ENCODE results near the gene HBZ. TPM values are rescaled to one million over a fixed set of nuclear protein-coding genes. Genes with fewer than 3 reads are reported as not detected.

Gene HBZ
- total and polyA plus RNA-seq, 2 of the 8 experiments (the other 6 are each of a cell fraction or from before 2014, with no cell fraction given): 0.12 TPM; not detected in 1

GRCh38 chr16:169014-169413, 16.6 kb downstream of the HBZ start:
- DNase-seq (ENCODE audit: low read depth in 1 of 2, low spot score in 2 of 2) (no peak), FAIRE-seq (no peak)
- Histone ChIP-seq H3K79me2 (ENCODE audit: control insufficient read depth in 1 of 2, insufficient read depth in 2 of 2, low read length in 2 of 2) (no peaks in the 10 kb centered on the region), H3K18ac (ENCODE audit: extremely low read depth, low read length) (no peak overlapping the region), H2AFZ (ENCODE audit: low read length) (no peak overlapping the region), H3K4me3 (ENCODE audit: extremely low read depth in 1 of 4, insufficient read depth in 2 of 4, low read depth in 3 of 4, low read length in 4 of 4) (no peak overlapping the region), H2BK12ac (ENCODE audit: low read depth, low read length) (no peak overlapping the region; the same call in 1 of the 2 replicates), H4K5ac (ENCODE audit: insufficient read length, low read depth, low read length) (no peak overlapping the region), H3K23me2 (ENCODE audit: low read depth, low read length) (peaks cover 10% of the 10 kb centered on the region; the same call in 1 of the 2 replicates), H2BK5ac (ENCODE audit: low read depth, low read length) (peak overlapping the region; percentile 74; the same call in 1 of the 2 replicates), H3K4me1 (replicated peaks in 1 of 4; ENCODE audit: control insufficient read depth in 3 of 4, insufficient read depth in 4 of 4, low read length in 3 of 4) (peaks cover 0 to 20% (median 17%) of the 10 kb centered on the region in 4 experiments; a peak in 6 of 7 replicates), H3K27ac (ENCODE audit: low read depth, low read length) (no peak overlapping the region), H3K27me3 (replicated peaks in 1 of 4; ENCODE audit: control insufficient read depth in 3 of 4, extremely low read depth in 1 of 4, insufficient read depth in 3 of 4, low read length in 3 of 4) (peaks cover 53 to 79% (median 73%) of the 10 kb centered on the region in 4 experiments), H3K23ac (ENCODE audit: insufficient read length) (no peak overlapping the region), H4K91ac (replicated peaks; ENCODE audit: insufficient read length, low read length) (no peak overlapping the region), H2BK120ac (replicated peaks; ENCODE audit: low read depth, low read length) (no peak overlapping the region), H4K20me1 (replicated peaks in 1 of 2; ENCODE audit: control insufficient read depth in 1 of 2, insufficient read depth in 2 of 2, low read length in 2 of 2) (peaks cover 2 to 8% of the 10 kb centered on the region in 2 experiments), H3K36me3 (ENCODE audit: control insufficient read depth in 2 of 4, insufficient read depth in 4 of 4, low read length in 3 of 4) (peaks cover 0 to 9% (median 0%) of the 10 kb centered on the region in 4 experiments; a peak in 2 of 8 replicates), H3K9me3 (ENCODE audit: insufficient read depth in 2 of 2, low read depth in 1 of 2, low read length in 1 of 2) (no peaks in the 10 kb centered on the region), H3K4ac (replicated peaks; ENCODE audit: insufficient read length, low read depth, low read length) (no peak overlapping the region), H2BK15ac (ENCODE audit: low read length) (peak overlapping the region; percentile 48; the same call in 1 of the 2 replicates), H3K79me1 (ENCODE audit: low read depth, low read length) (no peaks in the 10 kb centered on the region), H3K14ac (ENCODE audit: insufficient read length) (no peak overlapping the region), H4K8ac (ENCODE audit: extremely low read depth, insufficient read depth, low read length) (no peak overlapping the region), H2BK20ac (ENCODE audit: low read length) (no peak overlapping the region), H2AK5ac (ENCODE audit: low read depth, low read length) (no peak overlapping the region), H3K9ac (replicated peaks in 1 of 4; ENCODE audit: extremely low read depth in 1 of 4, low read depth in 3 of 4, low read length in 3 of 4) (no peak overlapping the region), H3K56ac (replicated peaks; ENCODE audit: insufficient read length, low read depth, low read length) (no peak overlapping the region), H3K4me2 (ENCODE audit: insufficient read depth in 1 of 2, low read depth in 2 of 2, low read length in 2 of 2) (no peak overlapping the region)
- WGBS, 2 experiments (ENCODE audit: extremely low coverage in 1 of 2, insufficient coverage in 1 of 2, insufficient read length in 1 of 2, insufficient replicate concordance in 2 of 2, low coverage in 1 of 2, low lambda C conversion rate in 2 of 2, missing lambda C conversion rate in 1 of 2): 62% methylated on average over 3 of the region's 3 CpGs; no CpG with 5 or more reads in 1 of the 2 experiments
- ChIA-PET CTCF (ENCODE audit: partially characterized antibody) (interaction anchor here (1.2 to 5.6 kb wide), 6 partner anchors 9 to 103 kb away, joined by 4 to 24 read pairs (median 9); no protein-coding TSS in a partner anchor), POLR2A (ENCODE audit: partially characterized antibody) (interaction anchor here (1.3 to 5.0 kb wide), 3 partner anchors 9 to 94 kb away, joined by 3 to 29 read pairs (median 16); partner anchors contain the start of gene HBQ1)
- TF ChIP-seq RFX5 (IDR thresholded peaks at IDR 0.05; ENCODE audit: borderline replicate concordance, low read depth, low read length): no peak
